ENCODE results near the gene XAB2. TPM values are rescaled to one million over a fixed set of nuclear protein-coding genes. Genes with fewer than 3 reads are reported as not detected.

The XAB2 gene
- total RNA-seq, 4 donors from 2014 or later: 53.7 to 77.2 (median 55.4) TPM

DNA sequence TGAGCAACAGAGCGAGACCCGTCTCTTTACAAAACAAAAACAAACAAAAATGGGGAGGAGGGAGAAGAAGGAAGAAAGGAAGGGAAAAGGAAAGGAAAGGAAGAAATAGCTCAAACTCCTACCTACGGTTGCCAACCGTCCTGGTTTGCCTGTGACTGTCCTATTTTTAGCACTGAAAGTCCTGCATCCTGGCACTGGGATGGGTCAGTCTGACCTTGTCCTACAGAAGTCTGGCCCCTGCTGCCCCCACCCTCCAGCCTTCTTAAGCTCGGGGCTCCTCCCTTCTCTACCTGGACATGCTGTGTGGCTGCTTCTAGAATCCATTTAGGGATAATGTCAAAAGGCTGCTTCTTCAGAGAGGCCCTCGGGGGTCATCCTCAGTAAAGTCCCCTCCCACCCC lies 6.3 kb upstream of the XAB2 start:
- H3K36me3 ChIP-seq: no peaks in the 10 kb centered on the region
- H3K9me3 ChIP-seq: no peaks in the 10 kb centered on the region
- 53 to 57% methylated on average over 6 of the region's 6 CpGs for WGBS, 2 donors
- no peak for DNase-seq
- no peak overlapping the region for H3K4me3 ChIP-seq (replicated peaks in 1 of 3)
- intact Hi-C loops (cut with DNase I): loop anchor here (5.0 kb wide), 1 partner anchor 47 kb away; the partner anchor contains the start of gene TRAPPC5
- peaks cover 6 to 22% of the 10 kb centered on the region in 2 donors for H3K4me1 ChIP-seq
- TF ChIP-seq, protein P1, sequence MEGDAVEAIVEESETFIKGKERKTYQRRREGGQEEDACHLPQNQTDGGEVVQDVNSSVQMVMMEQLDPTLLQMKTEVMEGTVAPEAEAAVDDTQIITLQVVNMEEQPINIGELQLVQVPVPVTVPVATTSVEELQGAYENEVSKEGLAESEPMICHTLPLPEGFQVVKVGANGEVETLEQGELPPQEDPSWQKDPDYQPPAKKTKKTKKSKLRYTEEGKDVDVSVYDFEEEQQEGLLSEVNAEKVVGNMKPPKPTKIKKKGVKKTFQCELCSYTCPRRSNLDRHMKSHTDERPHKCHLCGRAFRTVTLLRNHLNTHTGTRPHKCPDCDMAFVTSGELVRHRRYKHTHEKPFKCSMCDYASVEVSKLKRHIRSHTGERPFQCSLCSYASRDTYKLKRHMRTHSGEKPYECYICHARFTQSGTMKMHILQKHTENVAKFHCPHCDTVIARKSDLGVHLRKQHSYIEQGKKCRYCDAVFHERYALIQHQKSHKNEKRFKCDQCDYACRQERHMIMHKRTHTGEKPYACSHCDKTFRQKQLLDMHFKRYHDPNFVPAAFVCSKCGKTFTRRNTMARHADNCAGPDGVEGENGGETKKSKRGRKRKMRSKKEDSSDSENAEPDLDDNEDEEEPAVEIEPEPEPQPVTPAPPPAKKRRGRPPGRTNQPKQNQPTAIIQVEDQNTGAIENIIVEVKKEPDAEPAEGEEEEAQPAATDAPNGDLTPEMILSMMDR (IDR thresholded peaks at IDR 0.05): no peak
- no peak for TF ChIP-seq POLR2A (IDR thresholded peaks at IDR 0.05)
- no peaks in the 10 kb centered on the region for H3K27me3 ChIP-seq
- H3K27ac ChIP-seq: no peak overlapping the region

DNA sequence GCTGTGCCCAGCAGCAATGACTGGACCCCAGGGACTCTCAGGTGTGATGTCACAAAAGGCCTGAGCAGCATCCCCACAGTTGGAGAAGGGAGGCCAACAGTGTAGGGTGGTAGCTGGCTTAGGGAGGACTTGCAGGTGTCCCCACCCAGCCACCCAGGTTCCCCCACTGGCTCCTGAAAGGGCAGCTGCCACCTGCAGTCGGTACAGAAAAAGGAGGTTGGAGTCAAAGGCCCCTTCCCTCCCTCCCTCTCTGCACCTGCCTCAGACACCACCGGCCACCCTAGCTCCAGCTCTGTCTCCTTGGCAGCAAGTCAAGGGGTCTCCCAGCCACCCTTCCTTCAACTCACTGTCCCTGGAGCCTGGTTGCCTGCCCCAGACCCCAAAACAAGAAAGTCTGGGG lies 4.4 kb upstream of the XAB2 start, which contains the start of gene PCP2:
Gene PCP2 (minus strand): TSS at position 22 of the 400 bp plus-strand sequence. CDS start 262 bp downstream, outside the sequence.
- intact Hi-C loops (cut with DNase I): no loop called here
- no peak within 1 kb of the TSS for H3K4me3 ChIP-seq (replicated peaks in 1 of 3)
- H3K27me3 ChIP-seq: no peaks in the 10 kb centered on the region
- H3K4me1 ChIP-seq: peaks cover 15 to 31% of the 10 kb centered on the region in 2 donors
- no peak within 1 kb of the TSS for H3K27ac ChIP-seq
- TF ChIP-seq POLR2A (IDR thresholded peaks at IDR 0.05): no peak
- TF ChIP-seq, protein P1 (IDR thresholded peaks at IDR 0.05): no peak
- H3K9me3 ChIP-seq: no peaks in the 10 kb centered on the region
- no peaks in the 10 kb centered on the region for H3K36me3 ChIP-seq
- WGBS, 2 donors: 50% methylated on average over 2 of the region's 2 CpGs
- DNase-seq: no peak

- Histone ChIP-seq H3K4me3 (replicated peaks in 1 of 3) (no peak overlapping the region), H3K36me3 (no peaks in the 10 kb centered on the region), H3K9me3 (no peaks in the 10 kb centered on the region), H3K4me1 (peaks cover 26 to 42% of the 10 kb centered on the region in 2 donors), H3K27me3 (no peaks in the 10 kb centered on the region), H3K27ac (no peak overlapping the region)
- intact Hi-C loops (cut with DNase I): no loop called here
- 90 to 94% methylated on average over 24 to 27 of the region's 40 CpGs for WGBS, 2 donors
- no peak for DNase-seq
- TF ChIP-seq, protein P1 (IDR thresholded peaks at IDR 0.05): no peak
- no peak for TF ChIP-seq POLR2A (IDR thresholded peaks at IDR 0.05)
Measured at GRCh38 chr19:7632340-7633203, 3.2 kb upstream of the XAB2 start.

GRCh38 chr19:7631577-7631976 lies 2.2 kb upstream of the XAB2 start:
- no peaks in the 10 kb centered on the region for H3K9me3 ChIP-seq
- H3K27me3 ChIP-seq: no peaks in the 10 kb centered on the region
- no peak overlapping the region for H3K4me3 ChIP-seq (replicated peaks in 1 of 3)
- H3K4me1 ChIP-seq: peaks cover 25 to 41% of the 10 kb centered on the region in 2 donors
- 92 to 94% methylated on average over 9 to 12 of the region's 12 CpGs for WGBS, 2 donors
- no peak overlapping the region for H3K27ac ChIP-seq
- intact Hi-C loops (cut with DNase I): no loop called here
- TF ChIP-seq, protein P1 (IDR thresholded peaks at IDR 0.05): no peak
- TF ChIP-seq POLR2A (IDR thresholded peaks at IDR 0.05): no peak
- peaks cover 0 to 4% of the 10 kb centered on the region in 2 donors for H3K36me3 ChIP-seq
- no peak for DNase-seq

All from thyroid gland (tissue), 4 donors.